ENCODE measurements around the gene STPG2.

Gene STPG2

DNA sequence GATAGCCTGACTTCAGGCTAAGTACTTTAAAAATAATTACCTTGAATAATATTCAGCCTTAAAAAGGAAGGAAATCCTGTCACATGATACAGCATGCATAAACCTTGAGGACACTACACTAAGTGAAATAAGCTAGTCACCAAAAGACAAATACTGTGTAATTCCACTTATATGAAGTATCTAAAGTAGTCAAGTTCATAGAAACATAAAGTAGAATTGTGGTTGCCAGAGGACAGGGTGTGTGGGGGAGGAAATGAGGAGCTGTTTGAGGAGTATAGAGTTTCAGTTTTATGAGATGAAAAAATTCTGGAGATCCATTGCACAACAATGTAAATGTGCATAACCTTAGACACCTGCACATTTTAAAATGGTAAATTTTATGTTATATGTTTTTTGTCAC, 5.6 kb upstream of the STPG2 start:
- Histone ChIP-seq H3K9ac (ENCODE audit: low read length) (no peak overlapping the region), H3K36me3 (ENCODE audit: control insufficient read depth, insufficient read depth, low read length) (no peaks in the 10 kb centered on the region), H3K27me3 (ENCODE audit: control insufficient read depth, insufficient read depth, low read length) (no peaks in the 10 kb centered on the region), H3K4me1 (ENCODE audit: control insufficient read depth, insufficient read depth, low read length) (peaks cover 3% of the 10 kb centered on the region), H3K4me3 (ENCODE audit: low read length) (no peak overlapping the region), H3K9me3 (ENCODE audit: control insufficient read depth, low read length) (no peaks in the 10 kb centered on the region)

DNA sequence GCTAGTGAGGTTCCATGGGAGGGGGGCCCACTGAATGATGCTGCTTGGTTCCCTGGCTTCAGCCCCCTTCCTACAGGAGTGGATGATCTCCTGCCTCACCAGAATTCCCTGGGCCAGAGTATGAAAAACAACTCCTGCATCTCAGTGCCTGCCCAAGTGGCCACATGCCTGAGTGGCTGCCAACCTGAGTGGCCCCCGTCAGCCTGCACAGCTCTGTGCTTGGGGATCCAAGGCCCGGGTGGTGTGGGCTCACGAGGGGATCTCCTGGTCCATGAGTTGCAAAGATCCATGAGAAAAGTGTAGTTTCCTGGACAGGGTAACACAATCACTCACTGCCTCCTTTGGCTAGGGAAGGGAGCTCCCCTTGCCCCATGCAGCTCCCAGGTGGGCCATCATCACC, 17.1 kb downstream of the STPG2 start:
- no peaks in the 10 kb centered on the region for H3K4me1 ChIP-seq (ENCODE audit: control insufficient read depth, insufficient read depth, low read length)
- no peaks in the 10 kb centered on the region for H3K27me3 ChIP-seq (ENCODE audit: control insufficient read depth, insufficient read depth, low read length)
- H3K4me3 ChIP-seq (ENCODE audit: low read length), result no peak overlapping the region
- H3K9me3 ChIP-seq (ENCODE audit: control insufficient read depth, low read length), result no peaks in the 10 kb centered on the region
- no peaks in the 10 kb centered on the region for H3K36me3 ChIP-seq (ENCODE audit: control insufficient read depth, insufficient read depth, low read length)
- H3K9ac ChIP-seq (ENCODE audit: low read length), result no peak overlapping the region

DNA sequence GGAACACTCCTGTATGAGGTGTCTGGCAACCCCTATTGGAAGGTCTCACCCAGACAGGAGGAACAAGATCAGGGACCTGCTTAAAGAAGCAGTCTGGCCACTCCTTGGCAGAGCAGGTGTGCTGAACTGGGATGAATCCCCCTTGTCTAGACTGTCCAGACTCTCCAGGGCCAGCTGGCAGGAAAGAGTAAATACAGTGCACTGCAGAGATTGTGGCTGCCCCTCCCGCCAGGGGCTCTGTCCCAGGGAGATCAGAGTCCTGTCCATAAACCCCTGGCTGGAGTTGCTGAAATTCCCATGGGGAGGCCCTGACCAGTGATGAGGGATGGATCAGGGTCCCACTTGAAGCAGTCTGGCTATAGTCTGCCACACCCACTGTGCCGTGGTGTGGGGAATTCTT, 17.7 kb downstream of the STPG2 start:
- no peak overlapping the region for H3K4me3 ChIP-seq (ENCODE audit: low read length)
- H3K27me3 ChIP-seq (ENCODE audit: control insufficient read depth, insufficient read depth, low read length), result no peaks in the 10 kb centered on the region
- no peaks in the 10 kb centered on the region for H3K9me3 ChIP-seq (ENCODE audit: control insufficient read depth, low read length)
- H3K4me1 ChIP-seq (ENCODE audit: control insufficient read depth, insufficient read depth, low read length), result no peaks in the 10 kb centered on the region
- no peaks in the 10 kb centered on the region for H3K36me3 ChIP-seq (ENCODE audit: control insufficient read depth, insufficient read depth, low read length)
- H3K9ac ChIP-seq (ENCODE audit: low read length), result no peak overlapping the region

DNA sequence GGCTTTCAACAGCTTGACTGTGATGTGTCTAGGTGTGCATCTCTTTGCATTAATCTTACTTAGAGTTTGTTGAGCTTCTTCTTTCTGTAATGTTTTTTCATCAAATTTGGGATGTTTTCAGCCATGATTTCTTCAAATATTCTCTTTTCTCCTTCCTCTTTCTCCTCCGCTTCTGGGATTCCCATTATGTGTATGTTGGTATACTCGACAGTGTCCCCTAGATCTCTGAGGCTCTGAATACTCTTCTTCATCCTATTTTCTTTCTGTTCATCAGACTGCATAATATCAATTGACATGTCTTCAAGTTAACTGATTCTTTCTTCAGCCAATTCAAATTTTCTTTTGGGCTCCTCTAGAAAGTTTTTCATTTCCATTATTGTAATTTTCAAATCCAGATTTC, 25.9 kb downstream of the STPG2 start:
- Histone ChIP-seq H3K9ac (ENCODE audit: low read length) (no peak overlapping the region), H3K9me3 (ENCODE audit: control insufficient read depth, low read length) (no peaks in the 10 kb centered on the region), H3K4me3 (ENCODE audit: low read length) (no peak overlapping the region), H3K36me3 (ENCODE audit: control insufficient read depth, insufficient read depth, low read length) (no peaks in the 10 kb centered on the region), H3K27me3 (ENCODE audit: control insufficient read depth, insufficient read depth, low read length) (no peaks in the 10 kb centered on the region), H3K4me1 (ENCODE audit: control insufficient read depth, insufficient read depth, low read length) (no peaks in the 10 kb centered on the region)

DNA sequence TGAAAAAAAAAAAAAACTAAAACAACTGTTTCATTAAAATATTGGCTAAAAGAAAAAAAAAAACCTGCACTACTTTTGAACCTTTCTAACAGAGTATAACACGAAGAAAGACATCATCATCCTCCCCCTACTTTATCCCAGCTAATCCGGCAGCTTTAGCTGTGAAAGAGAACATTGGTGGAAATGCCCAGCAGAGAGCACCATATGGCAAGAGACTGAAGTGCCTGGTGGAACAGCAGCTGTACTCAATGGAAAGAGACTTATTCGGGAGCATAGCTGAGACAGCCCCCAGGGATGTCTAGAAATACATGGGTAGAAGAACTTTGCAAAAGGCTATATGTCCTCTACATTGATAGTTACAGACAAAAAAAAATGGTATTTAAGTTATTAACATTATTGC, 30.3 kb downstream of the STPG2 start:
- Histone ChIP-seq H3K4me3 (ENCODE audit: low read length) (no peak overlapping the region), H3K9ac (ENCODE audit: low read length) (no peak overlapping the region), H3K4me1 (ENCODE audit: control insufficient read depth, insufficient read depth, low read length) (no peaks in the 10 kb centered on the region), H3K9me3 (ENCODE audit: control insufficient read depth, low read length) (no peaks in the 10 kb centered on the region), H3K27me3 (ENCODE audit: control insufficient read depth, insufficient read depth, low read length) (no peaks in the 10 kb centered on the region), H3K36me3 (ENCODE audit: control insufficient read depth, insufficient read depth, low read length) (no peaks in the 10 kb centered on the region)

DNA sequence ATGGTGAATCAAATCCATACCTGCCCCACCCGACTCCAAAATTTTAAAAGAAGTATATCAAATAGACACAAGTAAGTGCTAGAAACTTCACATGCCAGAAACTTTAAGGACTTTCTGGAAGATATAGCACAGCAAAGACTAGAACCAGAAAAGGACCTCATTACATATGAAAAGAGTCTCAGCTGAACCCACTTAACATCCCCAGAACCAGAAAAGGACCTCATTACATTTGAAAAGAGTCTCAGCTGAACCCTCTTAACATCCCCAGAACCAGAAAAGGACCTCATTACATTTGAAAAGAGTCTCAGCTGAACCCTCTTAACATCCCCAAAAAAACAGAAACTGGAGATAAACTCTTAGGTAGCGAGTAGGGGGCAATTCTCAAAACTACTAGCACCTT, 32.3 kb downstream of the STPG2 start:
- Histone ChIP-seq H3K4me3 (ENCODE audit: low read length) (no peak overlapping the region), H3K9me3 (ENCODE audit: control insufficient read depth, low read length) (no peaks in the 10 kb centered on the region), H3K9ac (ENCODE audit: low read length) (no peak overlapping the region), H3K27me3 (ENCODE audit: control insufficient read depth, insufficient read depth, low read length) (no peaks in the 10 kb centered on the region), H3K36me3 (ENCODE audit: control insufficient read depth, insufficient read depth, low read length) (no peaks in the 10 kb centered on the region), H3K4me1 (ENCODE audit: control insufficient read depth, insufficient read depth, low read length) (no peaks in the 10 kb centered on the region)

DNA sequence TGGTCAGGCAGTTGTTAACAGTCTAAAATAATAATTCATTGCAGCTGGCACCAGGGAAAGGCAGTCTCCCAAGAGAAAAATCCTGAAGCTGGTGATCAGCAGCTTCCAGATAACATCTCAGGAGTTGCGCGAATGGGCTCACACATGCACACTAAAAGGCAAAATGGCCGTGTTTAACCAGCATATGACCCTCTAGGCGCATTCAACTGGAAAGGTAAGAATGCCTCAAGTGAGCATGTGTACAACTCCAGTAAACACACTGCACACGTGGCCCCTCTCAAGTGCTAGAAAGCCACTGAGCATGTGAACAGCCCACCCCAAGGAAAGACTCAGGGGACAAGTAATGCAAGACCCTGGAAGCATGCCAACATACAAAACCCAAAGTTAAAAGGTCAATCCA, 33.1 kb downstream of the STPG2 start:
- Histone ChIP-seq H3K27me3 (ENCODE audit: control insufficient read depth, insufficient read depth, low read length) (no peaks in the 10 kb centered on the region), H3K4me3 (ENCODE audit: low read length) (no peak overlapping the region)

DNA sequence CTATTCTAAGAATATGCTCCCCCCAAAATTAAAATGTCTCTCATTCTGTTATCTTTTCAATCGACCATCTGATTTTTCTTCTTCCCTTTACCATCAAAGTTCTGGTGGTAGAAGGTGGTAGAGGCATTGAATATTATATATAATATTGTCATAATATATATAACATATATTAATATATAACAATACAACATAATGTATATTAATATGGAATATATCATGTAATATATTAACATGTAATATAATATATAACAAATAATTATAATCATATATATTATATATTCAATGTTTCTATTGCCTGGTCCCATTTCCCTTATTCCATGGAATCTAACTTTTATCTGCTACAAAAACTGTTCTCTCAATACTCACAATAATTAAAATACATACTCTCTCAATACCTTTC, 40.6 kb downstream of the STPG2 start:
- H3K36me3 ChIP-seq (ENCODE audit: control insufficient read depth, insufficient read depth, low read length), result no peaks in the 10 kb centered on the region
- no peaks in the 10 kb centered on the region for H3K9me3 ChIP-seq (ENCODE audit: control insufficient read depth, low read length)
- H3K9ac ChIP-seq (ENCODE audit: low read length), result no peak overlapping the region

More for the DNA sequence above, 33.1 kb downstream of the STPG2 start:
- no peaks in the 10 kb centered on the region for H3K4me1 ChIP-seq (ENCODE audit: control insufficient read depth, insufficient read depth, low read length)
- no peaks in the 10 kb centered on the region for H3K9me3 ChIP-seq (ENCODE audit: control insufficient read depth, low read length)
- no peak overlapping the region for H3K9ac ChIP-seq (ENCODE audit: low read length)
- no peaks in the 10 kb centered on the region for H3K36me3 ChIP-seq (ENCODE audit: control insufficient read depth, insufficient read depth, low read length)

DNA sequence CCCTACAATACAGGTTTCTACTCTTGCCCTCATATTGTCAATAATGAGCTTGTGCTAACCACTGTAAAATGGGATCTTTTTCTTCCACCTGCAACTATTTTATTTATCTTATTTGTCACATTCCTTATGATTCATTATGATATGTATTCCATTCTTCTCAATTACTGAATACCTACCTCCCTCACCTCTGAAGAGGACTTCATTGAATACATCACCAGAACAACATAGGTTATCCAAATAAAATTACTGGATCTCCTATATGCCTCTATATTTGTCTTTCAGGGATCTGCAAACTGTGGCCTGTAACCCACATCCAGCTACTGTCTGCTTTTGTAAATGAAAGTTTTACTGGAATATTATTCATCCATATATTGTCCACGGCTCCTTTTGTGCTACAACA, 41.3 kb downstream of the STPG2 start:
- H3K4me1 ChIP-seq (ENCODE audit: control insufficient read depth, insufficient read depth, low read length), result no peaks in the 10 kb centered on the region
- no peaks in the 10 kb centered on the region for H3K36me3 ChIP-seq (ENCODE audit: control insufficient read depth, insufficient read depth, low read length)
- no peaks in the 10 kb centered on the region for H3K27me3 ChIP-seq (ENCODE audit: control insufficient read depth, insufficient read depth, low read length)
- no peak overlapping the region for H3K4me3 ChIP-seq (ENCODE audit: low read length)
- H3K9me3 ChIP-seq (ENCODE audit: control insufficient read depth, low read length), result no peaks in the 10 kb centered on the region
- no peak overlapping the region for H3K9ac ChIP-seq (ENCODE audit: low read length)

More for the DNA sequence above, 40.6 kb downstream of the STPG2 start:
- no peak overlapping the region for H3K4me3 ChIP-seq (ENCODE audit: low read length)
- H3K27me3 ChIP-seq (ENCODE audit: control insufficient read depth, insufficient read depth, low read length), result no peaks in the 10 kb centered on the region
- no peaks in the 10 kb centered on the region for H3K4me1 ChIP-seq (ENCODE audit: control insufficient read depth, insufficient read depth, low read length)

DNA sequence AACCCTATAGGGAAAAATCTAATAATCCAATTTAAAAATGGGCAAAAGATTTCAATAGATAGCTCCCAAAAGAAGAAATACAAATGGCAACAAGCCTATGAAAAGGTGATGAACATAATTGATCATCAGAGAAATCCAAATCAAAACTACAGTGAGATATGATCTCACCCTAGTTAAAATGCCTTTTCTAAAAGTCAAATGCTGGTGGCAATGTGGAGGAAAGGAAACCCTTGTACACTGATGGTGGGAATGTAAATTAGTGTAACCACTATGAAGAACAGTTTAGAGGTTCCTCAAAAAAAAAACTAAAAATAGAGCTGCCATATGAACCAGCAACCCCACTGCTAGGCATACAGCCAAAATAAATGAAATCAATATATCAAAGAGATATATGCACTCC, 44.5 kb downstream of the STPG2 start:
- Histone ChIP-seq H3K27me3 (ENCODE audit: control insufficient read depth, insufficient read depth, low read length) (no peaks in the 10 kb centered on the region), H3K9ac (ENCODE audit: low read length) (no peak overlapping the region), H3K4me3 (ENCODE audit: low read length) (no peak overlapping the region), H3K9me3 (ENCODE audit: control insufficient read depth, low read length) (no peaks in the 10 kb centered on the region), H3K4me1 (ENCODE audit: control insufficient read depth, insufficient read depth, low read length) (peaks cover 3% of the 10 kb centered on the region), H3K36me3 (ENCODE audit: control insufficient read depth, insufficient read depth, low read length) (no peaks in the 10 kb centered on the region)

DNA sequence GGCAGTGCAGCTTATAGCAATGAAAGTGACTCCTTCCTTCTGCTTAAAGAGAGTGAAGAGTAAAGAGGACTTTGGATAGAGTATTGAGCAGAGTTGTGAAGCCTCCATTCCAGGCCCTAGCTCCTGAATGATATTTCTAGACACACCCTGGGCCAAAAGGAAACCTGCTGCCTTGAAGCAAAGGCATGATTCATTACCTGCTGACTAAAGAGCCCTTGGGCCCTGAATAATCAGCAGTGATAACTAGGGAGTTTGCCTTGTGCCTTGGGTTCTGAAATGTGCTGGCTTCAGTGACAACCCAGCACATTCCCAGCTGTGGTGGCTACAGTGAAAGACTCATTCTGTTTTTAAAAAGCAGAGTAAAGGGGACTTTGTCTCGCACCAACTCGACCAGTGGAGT, 49.2 kb downstream of the STPG2 start:
- Histone ChIP-seq H3K27me3 (ENCODE audit: control insufficient read depth, insufficient read depth, low read length) (no peaks in the 10 kb centered on the region), H3K9ac (ENCODE audit: low read length) (no peak overlapping the region), H3K36me3 (ENCODE audit: control insufficient read depth, insufficient read depth, low read length) (no peaks in the 10 kb centered on the region), H3K4me1 (ENCODE audit: control insufficient read depth, insufficient read depth, low read length) (peaks cover 5% of the 10 kb centered on the region), H3K4me3 (ENCODE audit: low read length) (no peak overlapping the region), H3K9me3 (ENCODE audit: control insufficient read depth, low read length) (no peaks in the 10 kb centered on the region)

DNA sequence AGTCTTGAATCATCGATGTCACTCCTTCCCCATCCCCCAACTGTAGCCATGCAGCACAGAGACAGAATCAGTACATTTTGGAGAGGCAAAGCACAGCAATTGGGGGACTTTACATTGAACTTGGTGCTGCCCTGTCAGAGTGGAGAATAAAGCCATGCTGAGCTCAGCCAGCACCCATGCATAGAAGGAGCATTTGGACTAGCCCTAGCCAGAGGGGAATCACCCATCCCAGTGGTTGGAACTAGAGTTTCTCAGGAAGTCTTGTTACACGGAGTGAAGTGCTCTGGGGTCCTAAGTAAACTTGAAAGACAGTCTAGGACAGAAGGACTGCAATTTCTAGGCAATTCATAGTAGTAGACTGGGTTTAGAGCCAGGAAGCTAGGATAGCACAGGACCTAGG, 49.6 kb downstream of the STPG2 start:
- Histone ChIP-seq H3K9ac (ENCODE audit: low read length) (no peak overlapping the region), H3K4me1 (ENCODE audit: control insufficient read depth, insufficient read depth, low read length) (peaks cover 5% of the 10 kb centered on the region), H3K36me3 (ENCODE audit: control insufficient read depth, insufficient read depth, low read length) (no peaks in the 10 kb centered on the region), H3K4me3 (ENCODE audit: low read length) (no peak overlapping the region), H3K9me3 (ENCODE audit: control insufficient read depth, low read length) (no peaks in the 10 kb centered on the region), H3K27me3 (ENCODE audit: control insufficient read depth, insufficient read depth, low read length) (no peaks in the 10 kb centered on the region)

DNA sequence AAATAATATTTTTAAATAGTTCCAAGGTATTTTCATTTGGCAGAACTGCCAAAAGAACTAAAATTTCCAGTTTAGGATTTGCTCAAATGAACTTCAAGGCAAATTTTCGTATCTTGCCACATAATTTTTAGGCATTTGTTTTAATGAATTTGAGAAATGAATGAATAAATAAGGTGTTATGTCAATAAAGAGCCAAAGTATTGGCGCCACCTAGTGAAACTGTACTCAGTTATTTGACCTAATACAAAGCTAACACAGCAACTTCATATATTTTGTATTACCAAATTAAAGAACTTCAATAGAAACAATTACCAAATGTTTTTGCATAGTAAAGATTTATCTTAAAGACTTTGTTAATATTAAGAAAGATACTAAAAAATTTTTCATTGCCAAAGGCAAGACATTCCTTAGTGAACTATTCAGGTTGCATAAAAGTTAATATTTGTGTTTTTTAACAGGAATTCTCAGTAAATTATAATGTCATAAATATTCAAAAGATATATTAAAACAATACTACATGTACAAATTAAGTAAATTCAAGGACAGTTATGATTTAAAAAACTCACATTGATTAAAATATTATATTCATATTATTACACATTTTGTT, 50.3 kb downstream of the STPG2 start:
- Histone ChIP-seq H3K36me3 (ENCODE audit: control insufficient read depth, insufficient read depth, low read length) (no peaks in the 10 kb centered on the region), H3K27me3 (ENCODE audit: control insufficient read depth, insufficient read depth, low read length) (no peaks in the 10 kb centered on the region), H3K4me3 (ENCODE audit: low read length) (no peak overlapping the region), H3K9me3 (ENCODE audit: control insufficient read depth, low read length) (no peaks in the 10 kb centered on the region), H3K9ac (ENCODE audit: low read length) (no peak overlapping the region), H3K4me1 (ENCODE audit: control insufficient read depth, insufficient read depth, low read length) (peaks cover 5% of the 10 kb centered on the region)
